Measurements from ENCODE around the gene SUSD1.

DNA sequence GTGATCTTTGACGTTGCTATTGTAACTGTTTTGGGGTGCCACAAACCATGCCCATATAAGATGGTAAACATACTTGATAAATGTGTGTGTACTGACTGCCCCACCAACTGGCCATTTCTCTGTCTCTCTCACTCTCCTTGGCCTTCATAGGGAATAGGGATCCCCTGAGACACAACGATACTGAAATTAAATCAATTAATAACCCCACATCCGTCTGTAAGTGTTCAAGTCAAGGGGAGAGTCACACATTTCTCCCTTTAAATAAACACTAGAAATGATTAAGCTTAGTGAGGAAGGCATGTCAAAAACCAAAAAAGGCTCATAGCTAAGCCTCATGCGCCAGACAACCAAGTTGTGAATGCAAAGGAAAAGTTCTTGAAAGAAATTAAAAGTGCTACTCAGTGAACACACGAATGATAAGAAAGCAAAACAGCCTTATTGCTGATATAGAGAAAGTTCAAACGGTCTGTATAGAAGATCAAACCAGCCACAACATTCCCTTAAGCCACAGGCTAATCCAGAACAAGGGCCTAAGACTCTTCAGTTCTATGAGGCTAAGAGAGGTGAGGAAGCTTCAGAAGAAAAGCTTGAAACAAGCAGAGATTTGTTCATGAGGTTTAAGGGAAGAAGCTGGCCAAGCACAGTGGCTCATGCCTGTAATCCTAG, 167.4 kb downstream of the SUSD1 start:
- TF ChIP-seq, protein P1, sequence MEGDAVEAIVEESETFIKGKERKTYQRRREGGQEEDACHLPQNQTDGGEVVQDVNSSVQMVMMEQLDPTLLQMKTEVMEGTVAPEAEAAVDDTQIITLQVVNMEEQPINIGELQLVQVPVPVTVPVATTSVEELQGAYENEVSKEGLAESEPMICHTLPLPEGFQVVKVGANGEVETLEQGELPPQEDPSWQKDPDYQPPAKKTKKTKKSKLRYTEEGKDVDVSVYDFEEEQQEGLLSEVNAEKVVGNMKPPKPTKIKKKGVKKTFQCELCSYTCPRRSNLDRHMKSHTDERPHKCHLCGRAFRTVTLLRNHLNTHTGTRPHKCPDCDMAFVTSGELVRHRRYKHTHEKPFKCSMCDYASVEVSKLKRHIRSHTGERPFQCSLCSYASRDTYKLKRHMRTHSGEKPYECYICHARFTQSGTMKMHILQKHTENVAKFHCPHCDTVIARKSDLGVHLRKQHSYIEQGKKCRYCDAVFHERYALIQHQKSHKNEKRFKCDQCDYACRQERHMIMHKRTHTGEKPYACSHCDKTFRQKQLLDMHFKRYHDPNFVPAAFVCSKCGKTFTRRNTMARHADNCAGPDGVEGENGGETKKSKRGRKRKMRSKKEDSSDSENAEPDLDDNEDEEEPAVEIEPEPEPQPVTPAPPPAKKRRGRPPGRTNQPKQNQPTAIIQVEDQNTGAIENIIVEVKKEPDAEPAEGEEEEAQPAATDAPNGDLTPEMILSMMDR (IDR thresholded peaks at IDR 0.05; ENCODE audit: poor library complexity), result no peak
- no peak for TF ChIP-seq EZH2 (IDR thresholded peaks at IDR 0.05; ENCODE audit: borderline replicate concordance)
